Psoas muscle (tissue), 8 donors: Measurements from ENCODE around the gene TGM2. TPM values are rescaled to one million over a fixed set of nuclear protein-coding genes. Genes with fewer than 3 reads are reported as not detected.

Experiments
- ATAC-seq, 4 donors: fragments of 200-7000 bp; cut with Tn5 transposase; one replicate each; pipeline ENCODE4 v1.9.1; 2020; ENCODE audit warnings: moderate library complexity in 3 of 4, mild to moderate bottlenecking in 2 of 4
- DNase-seq, 2 donors: peaks; one replicate each; pipeline ENCODE4 v3.0.0-alpha.2; 2020
- H3K27ac ChIP-seq: fragments of 200-600 bp; one replicate; pipeline ENCODE4 v1.8.0; 2022
- H3K27me3 ChIP-seq, 3 donors: fragments of 200-600 bp in 1 of 3; one replicate each; pipeline versions ENCODE4 v1.6.1 to v1.8.0; 2013 to 2022; ENCODE audit warnings: low read length in 2 of 3, mild to moderate bottlenecking in 2 of 3, moderate library complexity in 1 of 3; ENCODE audit not compliant: insufficient read depth in 3 of 3
- H3K36me3 ChIP-seq, 2 donors: fragments of 200-600 bp in 1 of 2; one replicate each; pipeline versions ENCODE4 v1.6.1 to v1.8.0; 2013 to 2022; ENCODE audit warnings: low read depth in 1 of 2, mild to moderate bottlenecking in 1 of 2, moderate library complexity in 1 of 2; ENCODE audit not compliant: insufficient read depth in 1 of 2
- H3K4me1 ChIP-seq: fragments of 200-600 bp; one replicate; pipeline ENCODE4 v1.8.0; 2022
- H3K4me3 ChIP-seq: fragments of 200-600 bp; one replicate; pipeline ENCODE4 v1.8.0; 2022; ENCODE audit warnings: mild to moderate bottlenecking
- H3K9me3 ChIP-seq: fragments of 200-600 bp; one replicate; pipeline ENCODE4 v1.8.0; 2022
- CTCF ChIP-seq: fragments of 200-600 bp; IDR thresholded peaks from one replicate; pipeline ENCODE4 v1.8.0; 2022; ENCODE audit warnings: antibody characterized with exemption
- WGBS, 3 donors: extraction: QIAGEN DNeasy Blood & Tissue Kit; methylation state at CpG; one replicate each; pipeline versions ENCODE4 v1.1.6 to v1.1.7; 2013; 5-methylcytosine and 5-hydroxymethylcytosine counted together
- intact Hi-C, 2 donors: fragments of 100-400 bp; cut with DNase I; formaldehyde crosslinking; loops; one replicate each; pipeline versions ENCODE4 v1.11.0 to v1.14.2; 2022
- polyA plus RNA-seq, 3 donors: library from polyadenylated mRNA; stranded (reverse); fragments of 200-250 nt; gene quantifications; one replicate each; pipeline ENCODE4 v1.2.3, GENCODE V29; 2013
- total RNA-seq, 4 donors: library from RNA; stranded (reverse); fragmentation: NEBNext Ultra II Directional in 2 of 4; extraction: Animal tissue kit (Norgen Biotek cat#: 25700) in 2 of 4; gene quantifications; one replicate each; pipeline versions ENCODE4 v1.2.1 to v1.2.4, GENCODE V29; 2021 to 2023
- donor health status: healthy with polysubstance abuse.
- donor health status: DM: no; HTN: no; CAD: no; lungs with moderate emphysema.
- donor health status: Bipolar disorder and iron deficiency.
- donor health status: healthy.
- donor health status: DM: yes; HTN: yes; CAD: no.
- donor health status: DM: no; HTN: no; CAD: no.
- donor health status: DM: no; HTN: no; CAD: no.
- donor health status: DM: yes; HTN: yes; CAD: no.

The TGM2 gene
- total and polyA plus RNA-seq, 7 donors = 23.6 to 235 (median 117) TPM

- TF ChIP-seq CTCF = no peak
- H3K36me3 ChIP-seq = no peaks in the 10 kb centered on the region
- no peaks in the 10 kb centered on the region for H3K9me3 ChIP-seq
- intact Hi-C loops = no loop called here
- ATAC-seq (no peak), DNase-seq (no peak)
- no peaks in the 10 kb centered on the region for H3K27me3 ChIP-seq
- peaks cover 45% of the 10 kb centered on the region for H3K4me1 ChIP-seq
- no peak overlapping the region for H3K4me3 ChIP-seq
- H3K27ac ChIP-seq = no peak overlapping the region
- WGBS, 3 donors = 89 to 100% (median 98%) methylated on average over 1 of the region's 1 CpG
These were observed 49.9 kb downstream of the TGM2 start for GRCh38 chr20:38115205-38115604.

- WGBS, 3 donors = 60 to 75% (median 65%) methylated on average over 4 of the region's 4 CpGs
- Histone ChIP-seq H3K27me3 (no peaks in the 10 kb centered on the region), H3K4me1 (peaks cover 53% of the 10 kb centered on the region), H3K9me3 (no peaks in the 10 kb centered on the region), H3K36me3 (no peaks in the 10 kb centered on the region), H3K4me3 (no peak overlapping the region), H3K27ac (peak overlapping the region; percentile 58)
- peak in 3 of 4 donors; percentile 23 to 45 (median 26) for ATAC-seq
- no peak for TF ChIP-seq CTCF
- DNase-seq = no peak
- intact Hi-C loops = no loop called here
These were observed 50.7 kb downstream of the TGM2 start for GRCh38 chr20:38114353-38114791.

GRCh38 chr20:38113401-38114325 is 51.4 kb downstream of the TGM2 start:
- DNase-seq (no peak), ATAC-seq (peak; percentile 17 to 60 (median 26))
- no peak for TF ChIP-seq CTCF
- H3K27me3 ChIP-seq = no peaks in the 10 kb centered on the region
- WGBS, 3 donors = 37 to 47% (median 40%) methylated on average over 10 of the region's 10 CpGs
- H3K27ac ChIP-seq = peak overlapping the region; percentile 58
- peaks cover 60% of the 10 kb centered on the region for H3K4me1 ChIP-seq
- intact Hi-C loops = loop anchor here in 1 of 2 donors (2.0 kb wide), 2 partner anchors 41 to 51 kb away; partner anchors contain the start of gene TGM2
- H3K4me3 ChIP-seq = no peak overlapping the region
- H3K36me3 ChIP-seq = no peaks in the 10 kb centered on the region
- H3K9me3 ChIP-seq = no peaks in the 10 kb centered on the region

- no peak overlapping the region for H3K4me3 ChIP-seq
- H3K36me3 ChIP-seq = no peaks in the 10 kb centered on the region
- DNase-seq = no peak
- WGBS, 3 donors = 93 to 94% (median 94%) methylated on average over 8 of the region's 8 CpGs
- no peak for TF ChIP-seq CTCF
- H3K27me3 ChIP-seq = no peaks in the 10 kb centered on the region
- intact Hi-C loops = loop anchor here in 1 of 2 donors (2.0 kb wide), 2 partner anchors 40 to 52 kb away; partner anchors contain the start of gene TGM2
- peaks cover 68% of the 10 kb centered on the region for H3K4me1 ChIP-seq
- peak overlapping the region; percentile 52 for H3K27ac ChIP-seq
- ATAC-seq = no peak
- H3K9me3 ChIP-seq = no peaks in the 10 kb centered on the region
These were observed 52.2 kb downstream of the TGM2 start for GRCh38 chr20:38112930-38113294.
